ENCODE measurements around the gene SP8.

- TF ChIP-seq CTCF (IDR thresholded peaks at IDR 0.05; ENCODE audit: low read depth, low read length) (no peak), POLR2A (IDR thresholded peaks at IDR 0.05; ENCODE audit: extremely low read depth, insufficient read length) (no peak)
Observed at GRCh38 chr7:20786779-20787659, at the start of gene SP8.

All from NB4 (cell line).